HCT116 (cell line): ENCODE results near the gene PRKRIP1. TPM values are rescaled to one million over a fixed set of nuclear protein-coding genes. Genes with fewer than 3 reads are reported as not detected.
"Not testable (repeated sequence)": the region's sequence is repeated elsewhere in the genome, so short reads cannot be mapped to it uniquely, and the experiment has no call there.

Source experiments
- ATAC-seq: fragments of 200-7000 bp; cut with Tn5 transposase; 2 replicates; pipeline ENCODE4 v1.9.1; 2020; ENCODE audit warnings: mild to moderate bottlenecking, moderate library complexity
- BruUV-seq: library from RNA; stranded (reverse); fragments of 400-500 nt; replicated peaks from 2 replicates; lab custom pipeline; 2021; lab: Mats Ljungman, UMichigan
- CTCF ChIA-PET: fragments of 300-600 bp; sonication (Branson Sonifier 250); formaldehyde crosslinking; loops from one replicate; lab custom pipeline; 2021; ENCODE audit warnings: antibody characterized with exemption; lab: Charles Lee
- POLR2A ChIA-PET: fragments of 300-600, 350-600 bp; sonication (Branson Sonifier 250); formaldehyde crosslinking; loops from one replicate; lab custom pipeline; 2021; ENCODE audit warnings: antibody characterized with exemption; lab: Charles Lee
- RAD21 ChIA-PET, 2 experiments: fragments of 300-600 bp; sonication (Branson Sonifier 250); formaldehyde crosslinking; loops; one replicate each; lab custom pipeline; 2023; ENCODE audit warnings: low total read pairs in 2 of 2; ENCODE audit not compliant: uncharacterized antibody in 2 of 2, unreplicated experiment in 2 of 2, low non-redundant PET in 1 of 2; lab: Charles Lee
- DNase-seq: peaks from one replicate; pipeline ENCODE4 v3.0.0-alpha.2; 2010; ENCODE audit warnings: low read depth, low spot score
- H2AFZ ChIP-seq: fragments of 200-600 bp; shearing (Covaris generic), sonication (generic); 2 replicates; pipeline ENCODE4 v1.6.1; 2017; ENCODE audit warnings: low read depth, mixed run types, mixed read lengths, antibody characterized with exemption, low read length; ENCODE audit not compliant: poor library complexity, severe bottlenecking
- H3K27ac ChIP-seq: 2 replicates; pipeline ENCODE4 v1.5.1; 2012; ENCODE audit warnings: low read depth, low read length
- H3K27me3 ChIP-seq: fragments of 200-600 bp; sonication (generic); 2 replicates; pipeline ENCODE4 v1.6.1; 2016; ENCODE audit warnings: mixed run types, low read length, mixed read lengths; ENCODE audit not compliant: insufficient read depth
- H3K36me3 ChIP-seq, 2 experiments: fragments of 200-500 bp in 1 of 2; fragments of 200-600 bp in 1 of 2; sonication (Bioruptor generic) in 1 of 2; sonication (generic) in 1 of 2; 2 replicates each; pipeline versions ENCODE4 v1.5.1 to v1.6.1; 2014 to 2016; ENCODE audit warnings: low read length in 2 of 2, inconsistent platforms in 1 of 2, mixed read lengths in 1 of 2, mixed run types in 1 of 2; ENCODE audit not compliant: insufficient read depth in 2 of 2, control insufficient read depth in 1 of 2
- H3K4me1 ChIP-seq, 2 experiments: fragments of 200-600 bp in 1 of 2; sonication (generic) in 1 of 2; 2 replicates each; pipeline versions ENCODE4 v1.5.1 to v1.6.1; 2012 to 2017; ENCODE audit warnings: low read length in 2 of 2, inconsistent platforms in 1 of 2, mild to moderate bottlenecking in 1 of 2, mixed read lengths in 1 of 2, mixed run types in 1 of 2, moderate library complexity in 1 of 2; ENCODE audit not compliant: insufficient read depth in 2 of 2, control insufficient read depth in 1 of 2
- H3K4me2 ChIP-seq: fragments of 200-600 bp; sonication (generic); 2 replicates; pipeline ENCODE4 v1.6.1; 2017; ENCODE audit warnings: mixed run types, low read length, mixed read lengths
- H3K4me3 ChIP-seq, 2 experiments: fragments of 200-600 bp in 1 of 2; sonication (generic) in 1 of 2; replicated peaks in 1 of 2; 2 replicates each; pipeline ENCODE4 v1.5.1; 2011 to 2016; ENCODE audit warnings: low read length in 2 of 2, control low read depth in 1 of 2, low read depth in 1 of 2, mild to moderate bottlenecking in 1 of 2, mixed read lengths in 1 of 2, mixed run types in 1 of 2
- H3K79me2 ChIP-seq: fragments of 200-600 bp; sonication (generic); 2 replicates; pipeline ENCODE4 v1.6.1; 2017; ENCODE audit warnings: mild to moderate bottlenecking, mixed run types, low read length, moderate library complexity, mixed read lengths; ENCODE audit not compliant: insufficient read depth
- H3K9ac ChIP-seq: fragments of 200-600 bp; sonication (generic); 2 replicates; pipeline ENCODE4 v1.6.1; 2016; ENCODE audit warnings: low read length, mixed read lengths
- H3K9me2 ChIP-seq: fragments of 200-600 bp; sonication (generic), shearing (Covaris generic); 2 replicates; pipeline ENCODE4 v1.6.1; 2017; ENCODE audit warnings: mixed run types, mild to moderate bottlenecking, moderate library complexity; ENCODE audit not compliant: insufficient read depth
- H3K9me3 ChIP-seq, 2 experiments: fragments of 200-500 bp in 1 of 2; fragments of 200-600 bp in 1 of 2; sonication (Bioruptor generic) in 1 of 2; sonication (generic) in 1 of 2; 2 replicates each; pipeline ENCODE4 v1.6.1; 2014 to 2017; ENCODE audit warnings: low read length in 2 of 2, mixed read lengths in 2 of 2, inconsistent platforms in 1 of 2, low read depth in 1 of 2, mild to moderate bottlenecking in 1 of 2, mixed run types in 1 of 2, moderate library complexity in 1 of 2; ENCODE audit not compliant: control insufficient read depth in 1 of 2, insufficient read depth in 1 of 2
- H4K20me1 ChIP-seq: fragments of 200-600 bp; sonication (generic), shearing (Covaris generic); 2 replicates; pipeline ENCODE4 v1.6.1; 2017; ENCODE audit warnings: mixed run types, mild to moderate bottlenecking, moderate library complexity; ENCODE audit not compliant: insufficient read depth
- EGR1 ChIP-seq: IDR thresholded peaks from 2 replicates; pipeline ENCODE4 v1.6.1; 2012; ENCODE audit warnings: low read depth
- ELF1 ChIP-seq: IDR thresholded peaks from 2 replicates; pipeline ENCODE4 v1.6.1; 2012; ENCODE audit warnings: low read depth, borderline replicate concordance
- POLR2A ChIP-seq: IDR thresholded peaks from 2 replicates; pipeline ENCODE4 v1.7.0; 2011; ENCODE audit warnings: borderline replicate concordance; ENCODE audit not compliant: insufficient read depth, insufficient read length; ENCODE audit errors: extremely low read depth
- POLR2AphosphoS5 ChIP-seq: IDR thresholded peaks from 2 replicates; pipeline ENCODE4 v1.6.1; 2011; ENCODE audit warnings: mild to moderate bottlenecking, low read depth, low read length, moderate library complexity
- SP1 ChIP-seq: IDR thresholded peaks from 2 replicates; pipeline ENCODE4 v1.6.1; 2012; ENCODE audit warnings: low read depth
- YY1 ChIP-seq: IDR thresholded peaks from 2 replicates; pipeline ENCODE4 v1.6.1; 2011; ENCODE audit warnings: low read length, low read depth, moderate library complexity, mild to moderate bottlenecking; ENCODE audit not compliant: insufficient replicate concordance; ENCODE audit errors: extremely low read depth
- ZFX ChIP-seq: fragments of 450-650 bp; IDR thresholded peaks from 2 replicates; pipeline ENCODE4 v1.6.1; 2017
- intact Hi-C: fragments of 100-400 bp; cut with micrococcal nuclease; formaldehyde crosslinking; loops from 2 replicates; pipeline ENCODE4 v1.10.0; 2022
- total RNA-seq: library from RNA; stranded (reverse); gene quantifications from one replicate; pipeline ENCODE4 v1.2.1, GENCODE V29; 2021; ENCODE audit not compliant: unreplicated experiment
- TF ChIP-seq, protein P1 (sequence below): IDR thresholded peaks from 2 replicates; pipeline ENCODE4 v1.6.1; 2012

The PRKRIP1 gene
- total RNA-seq, 1 experiment from 2014 or later, result 23.0 TPM

DNA sequence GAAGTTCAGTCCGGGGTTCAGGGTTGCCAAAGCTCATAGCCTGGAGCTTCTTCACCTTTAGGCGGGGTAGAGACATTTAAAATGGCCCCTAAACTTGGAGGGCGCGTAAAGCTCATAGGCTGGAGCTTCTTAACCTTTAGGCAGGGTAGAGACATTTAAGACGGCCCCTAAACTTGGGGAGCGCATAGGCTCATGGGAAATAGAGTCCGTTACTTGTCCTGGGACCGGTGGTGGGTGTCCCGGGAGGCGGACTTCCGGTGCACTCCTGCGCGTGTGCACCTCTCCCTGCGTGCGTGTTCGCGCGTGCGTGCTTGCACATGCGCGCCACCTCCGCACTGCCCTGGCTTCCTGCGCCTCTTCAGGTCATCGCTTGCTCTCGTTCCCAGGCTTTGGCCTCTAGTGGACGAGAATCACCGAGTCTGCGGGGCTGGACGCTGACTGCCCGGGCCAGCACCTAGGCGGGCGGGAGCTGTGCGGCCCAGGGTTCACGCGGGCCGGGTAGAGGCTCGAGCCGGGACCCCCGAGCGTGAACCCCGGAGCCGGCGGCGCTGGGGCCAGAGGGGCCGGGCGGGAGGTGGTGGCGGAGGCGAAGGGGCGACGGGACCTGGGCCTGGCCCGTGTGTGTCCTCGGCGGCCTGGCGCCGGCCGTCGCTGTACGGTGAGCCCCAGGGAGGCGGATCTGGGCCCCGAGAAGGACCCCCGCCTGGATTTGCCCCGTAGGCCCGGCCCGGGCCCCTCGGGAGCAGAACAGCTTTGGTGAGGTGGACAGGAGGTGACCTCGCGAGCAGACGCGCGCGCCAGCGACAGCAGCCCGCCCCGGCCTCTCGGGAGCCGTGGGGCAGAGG, 32.4 kb upstream of the PRKRIP1 start:
- peaks cover 29% of the 10 kb centered on the region for H3K79me2 ChIP-seq
- peak overlapping the region; percentile 60 to 71 for H3K4me3 ChIP-seq
- DNase-seq (peak; percentile 98), ATAC-seq (peak; percentile 96)
- H3K27ac ChIP-seq, result peak overlapping the region; percentile 67
- peak; percentile 75 for TF ChIP-seq YY1
- peak; percentile 72 for TF ChIP-seq ZFX
- TF ChIP-seq POLR2AphosphoS5, result peak; percentile 90
- peak; percentile 61 for TF ChIP-seq ELF1
- peak; percentile 87 for TF ChIP-seq EGR1
- TF ChIP-seq, protein P1, sequence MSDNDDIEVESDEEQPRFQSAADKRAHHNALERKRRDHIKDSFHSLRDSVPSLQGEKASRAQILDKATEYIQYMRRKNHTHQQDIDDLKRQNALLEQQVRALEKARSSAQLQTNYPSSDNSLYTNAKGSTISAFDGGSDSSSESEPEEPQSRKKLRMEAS, result peak; percentile 86
- peak; percentile 45 for TF ChIP-seq POLR2A
- peak; percentile 68 for TF ChIP-seq SP1
- H3K9me2 ChIP-seq, RAD21 ChIA-PET, H3K4me1 ChIP-seq, H4K20me1 ChIP-seq, H3K9me3 ChIP-seq, intact Hi-C loops, BruUV-seq, H3K27me3 ChIP-seq, H2AFZ ChIP-seq, H3K36me3 ChIP-seq: not testable (repeated sequence)
- H3K4me2 ChIP-seq, result peak overlapping the region; percentile 61
- peak overlapping the region; percentile 79 for H3K9ac ChIP-seq
- ChIA-PET POLR2A (interaction anchor here (0.6 kb wide), 1 partner anchor 17 kb away, joined by 3 read pairs; no protein-coding TSS in a partner anchor), CTCF (interaction anchor here (0.8 kb wide), 1 partner anchor 30 kb away, joined by 6 read pairs; no protein-coding TSS in a partner anchor)

GRCh38 chr7:102364394-102364886, 31.7 kb upstream of the PRKRIP1 start:
- RAD21 ChIA-PET, intact Hi-C loops, CTCF ChIA-PET, ATAC-seq, H3K9me3 ChIP-seq, H3K4me1 ChIP-seq, POLR2A ChIA-PET, H2AFZ ChIP-seq, DNase-seq, H3K36me3 ChIP-seq, H3K27me3 ChIP-seq, H4K20me1 ChIP-seq, H3K9me2 ChIP-seq: not testable (repeated sequence)
- Histone ChIP-seq H3K9ac (peak overlapping the region; percentile 79), H3K4me3 (peak overlapping the region; percentile 60 to 71), H3K4me2 (peak overlapping the region; percentile 61), H3K27ac (peak overlapping the region; percentile 67), H3K79me2 (peaks cover 30% of the 10 kb centered on the region)
- BruUV-seq, result TSS peak; percentile 42

- ATAC-seq, H3K9ac ChIP-seq, RAD21 ChIA-PET, BruUV-seq, H3K4me3 ChIP-seq, H3K9me2 ChIP-seq, intact Hi-C loops, H4K20me1 ChIP-seq, DNase-seq, H3K4me2 ChIP-seq, H2AFZ ChIP-seq, H3K36me3 ChIP-seq, H3K9me3 ChIP-seq, H3K27ac ChIP-seq, H3K27me3 ChIP-seq, H3K4me1 ChIP-seq, CTCF ChIA-PET: not testable (repeated sequence)
- POLR2A ChIA-PET, result interaction anchor here (0.7 kb wide), 1 partner anchor 82 kb away, joined by 3 read pairs; no protein-coding TSS in a partner anchor
- peaks cover 38% of the 10 kb centered on the region for H3K79me2 ChIP-seq
Measured at GRCh38 chr7:102365390-102365789, 30.8 kb upstream of the PRKRIP1 start.
